K562 (cell line): ENCODE measurements around the gene MLH1. TPM values are rescaled to one million over a fixed set of nuclear protein-coding genes. Genes with fewer than 3 reads are reported as not detected.
A peak's percentile ranks its signal among the peaks of the same experiment; 100 is the strongest.

ENCODE experiments used
- CEBPG ChIP-seq, 3 experiments: fragments of 200-800 bp in 1 of 3; sonication (Bioruptor generic) in 1 of 3; sonication (generic) in 1 of 3; formaldehyde crosslinking in 1 of 3; IDR thresholded peaks in 2 of 3; conservative IDR thresholded peaks in 1 of 3; 2 replicates each; pipeline versions ENCODE4 v1.6.1 to v1.8.0; 2016 to 2022; ENCODE audit warnings: missing compliant biosample characterization in 2 of 3, missing genetic modification characterization in 2 of 3, mild to moderate bottlenecking in 1 of 3, missing genetic modification reagents in 1 of 3
- DDX20 ChIP-seq: fragments of 450-650 bp; IDR thresholded peaks from 2 replicates; pipeline ENCODE4 v1.6.1; 2016; ENCODE audit warnings: missing genetic modification characterization, low read depth, mild to moderate bottlenecking, missing compliant biosample characterization, moderate library complexity
- ETS2 ChIP-seq: IDR thresholded peaks from 2 replicates; pipeline ENCODE4 v1.6.1; 2016; ENCODE audit warnings: borderline replicate concordance, missing genetic modification characterization, mild to moderate bottlenecking, moderate library complexity, missing compliant biosample characterization; ENCODE audit not compliant: poor library complexity, severe bottlenecking
- FOXK1 ChIP-seq: sonication (generic); formaldehyde crosslinking; IDR thresholded peaks from 2 replicates; pipeline ENCODE4 v1.8.0; 2022; ENCODE audit warnings: missing genetic modification reagents, mild to moderate bottlenecking, borderline replicate concordance
- LCOR ChIP-seq: sonication (generic); formaldehyde crosslinking; IDR thresholded peaks from 2 replicates; pipeline ENCODE4 v1.8.0; 2022; ENCODE audit warnings: mild to moderate bottlenecking, missing genetic modification reagents
- MAFK ChIP-seq: IDR thresholded peaks from 2 replicates; pipeline ENCODE4 v1.6.1; 2011; ENCODE audit warnings: low read length, improper control_type of control experiment
- MEF2D ChIP-seq: conservative IDR thresholded peaks from 2 replicates; pipeline ENCODE4 v1.6.1; 2016; ENCODE audit warnings: low read depth, missing genetic modification characterization, missing compliant biosample characterization
- POU5F1 ChIP-seq: fragments of 150-350 bp; IDR thresholded peaks from 2 replicates; pipeline ENCODE4 v1.6.1; 2014; ENCODE audit warnings: borderline replicate concordance, low read length, low read depth, mild to moderate bottlenecking; ENCODE audit not compliant: partially characterized antibody
- PPARD ChIP-seq: fragments of 250-450 bp; sonication (Bioruptor Pico); IDR thresholded peaks from 2 replicates; pipeline ENCODE4 v1.8.0; 2022; ENCODE audit warnings: inconsistent platforms, mild to moderate bottlenecking, moderate library complexity
- SIN3A ChIP-seq, 2 experiments: fragments of 150-350 bp in 1 of 2; IDR thresholded peaks; 2 replicates each; pipeline ENCODE4 v1.6.1; 2011 to 2016; ENCODE audit warnings: borderline replicate concordance in 2 of 2, low read depth in 2 of 2, low read length in 2 of 2, mild to moderate bottlenecking in 2 of 2, moderate library complexity in 2 of 2; ENCODE audit not compliant: control insufficient read depth in 1 of 2
- ZNF584 ChIP-seq: fragments of 200-800 bp; sonication (Bioruptor generic); IDR thresholded peaks from 2 replicates; pipeline ENCODE4 v1.6.1; 2016; ENCODE audit warnings: low read depth, mild to moderate bottlenecking, missing genetic modification characterization, missing compliant biosample characterization
- polyA plus RNA-seq, 8 experiments: library from polyadenylated mRNA; depleted of rRNA in 4 of 8; stranded (reverse) in 5 of 8; unstranded in 3 of 8; fragments of >200 nt; fragmentation: Nextera tagmentation in 2 of 8; fragmentation: Illumina TruSeq in 1 of 8; extraction: Ambion mirVana in 2 of 8; extraction: Trizol in 1 of 8; gene quantifications; 2 replicates each; pipeline versions ENCODE4 v1.2.1 to v1.2.3, GENCODE V29; 2011 to 2014; ENCODE audit warnings: inconsistent platforms in 1 of 8, missing spikeins in 1 of 8
- total RNA-seq, 7 experiments: library from RNA; depleted of rRNA in 6 of 7; stranded (reverse); fragments of >200 nt in 6 of 7; fragmentation: Illumina TruSeq in 2 of 7; extraction: Trizol in 2 of 7; gene quantifications; 2 replicates each; pipeline versions ENCODE4 v1.2.1 to v1.2.3, GENCODE V29; 2011 to 2021; ENCODE audit warnings: low replicate concordance in 1 of 7
- TF ChIP-seq, protein P1 (sequence below): fragments of 450-650 bp; formaldehyde crosslinking; IDR thresholded peaks from 2 replicates; pipeline ENCODE4 v1.4.0; 2020; ENCODE audit warnings: mild to moderate bottlenecking, moderate library complexity
- TF ChIP-seq, protein P2 (sequence below): sonication (generic); formaldehyde crosslinking; IDR thresholded peaks from 2 replicates; pipeline ENCODE4 v1.8.1; 2023; ENCODE audit warnings: mild to moderate bottlenecking, missing genetic modification reagents, moderate library complexity
- TF ChIP-seq, protein P3 (sequence below): sonication (generic); formaldehyde crosslinking; IDR thresholded peaks from 2 replicates; pipeline ENCODE4 v1.8.1; 2022; ENCODE audit warnings: missing genetic modification reagents
- TF ChIP-seq, protein P4 (sequence below): sonication (generic); formaldehyde crosslinking; IDR thresholded peaks from 2 replicates; pipeline ENCODE4 v1.8.0; 2023; ENCODE audit warnings: missing genetic modification reagents, mild to moderate bottlenecking, borderline replicate concordance

The MLH1 gene
- total and polyA plus RNA-seq, 9 of the 15 experiments (the other 6 are each of a cell fraction or from before 2014, with no cell fraction given) = 76.4 to 155 (median 117) TPM

DNA sequence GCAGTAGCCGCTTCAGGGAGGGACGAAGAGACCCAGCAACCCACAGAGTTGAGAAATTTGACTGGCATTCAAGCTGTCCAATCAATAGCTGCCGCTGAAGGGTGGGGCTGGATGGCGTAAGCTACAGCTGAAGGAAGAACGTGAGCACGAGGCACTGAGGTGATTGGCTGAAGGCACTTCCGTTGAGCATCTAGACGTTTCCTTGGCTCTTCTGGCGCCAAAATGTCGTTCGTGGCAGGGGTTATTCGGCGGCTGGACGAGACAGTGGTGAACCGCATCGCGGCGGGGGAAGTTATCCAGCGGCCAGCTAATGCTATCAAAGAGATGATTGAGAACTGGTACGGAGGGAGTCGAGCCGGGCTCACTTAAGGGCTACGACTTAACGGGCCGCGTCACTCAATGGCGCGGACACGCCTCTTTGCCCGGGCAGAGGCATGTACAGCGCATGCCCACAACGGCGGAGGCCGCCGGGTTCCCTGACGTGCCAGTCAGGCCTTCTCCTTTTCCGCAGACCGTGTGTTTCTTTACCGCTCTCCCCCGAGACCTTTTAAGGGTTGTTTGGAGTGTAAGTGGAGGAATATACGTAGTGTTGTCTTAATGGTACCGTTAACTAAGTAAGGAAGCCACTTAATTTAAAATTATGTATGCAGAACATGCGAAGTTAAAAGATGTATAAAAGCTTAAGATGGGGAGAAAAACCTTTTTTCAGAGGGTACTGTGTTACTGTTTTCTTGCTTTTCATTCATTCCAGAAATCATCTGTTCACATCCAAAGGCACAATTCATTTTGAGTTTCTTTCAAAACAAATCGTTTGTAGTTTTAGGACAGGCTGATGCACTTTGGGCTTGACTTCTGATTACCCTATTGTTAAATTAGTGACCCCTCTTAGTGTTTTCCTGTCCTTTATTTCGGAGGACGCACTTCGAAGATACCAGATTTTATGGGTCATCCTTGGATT, at the start of gene MLH1 (continued):
- TF ChIP-seq SIN3A (IDR thresholded peaks at IDR 0.05; ENCODE audit: borderline replicate concordance in 2 of 2, control insufficient read depth in 1 of 2, low read depth in 2 of 2, low read length in 2 of 2) (peak; percentile 46 to 89; a peak in 3 of 4 replicates), FOXK1 (CRISPR knock-in tag) (no peak; the same call in 1 of the 2 replicates), POU5F1 (no peak), PPARD (CRISPR knock-in tag) (no peak), DDX20 (no peak), ZNF584 (CRISPR knock-in tag) (no peak), ETS2 (tag) (no peak), CEBPG (CRISPR knock-in tag; IDR thresholded peaks at IDR 0.05) (peak; percentile 91), CEBPG (tag; conservative IDR thresholded peaks at IDR 0.05 in 1 of 2, IDR thresholded peaks at IDR 0.05 in 1 of 2) (peak; percentile 88 to 91), LCOR (peak; percentile 71), MAFK (no peak), MEF2D (no peak; the same call in 1 of the 2 replicates)
- TF ChIP-seq, protein P1, sequence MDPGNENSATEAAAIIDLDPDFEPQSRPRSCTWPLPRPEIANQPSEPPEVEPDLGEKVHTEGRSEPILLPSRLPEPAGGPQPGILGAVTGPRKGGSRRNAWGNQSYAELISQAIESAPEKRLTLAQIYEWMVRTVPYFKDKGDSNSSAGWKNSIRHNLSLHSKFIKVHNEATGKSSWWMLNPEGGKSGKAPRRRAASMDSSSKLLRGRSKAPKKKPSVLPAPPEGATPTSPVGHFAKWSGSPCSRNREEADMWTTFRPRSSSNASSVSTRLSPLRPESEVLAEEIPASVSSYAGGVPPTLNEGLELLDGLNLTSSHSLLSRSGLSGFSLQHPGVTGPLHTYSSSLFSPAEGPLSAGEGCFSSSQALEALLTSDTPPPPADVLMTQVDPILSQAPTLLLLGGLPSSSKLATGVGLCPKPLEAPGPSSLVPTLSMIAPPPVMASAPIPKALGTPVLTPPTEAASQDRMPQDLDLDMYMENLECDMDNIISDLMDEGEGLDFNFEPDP (CRISPR knock-in tag) = no peak
- TF ChIP-seq, protein P2, sequence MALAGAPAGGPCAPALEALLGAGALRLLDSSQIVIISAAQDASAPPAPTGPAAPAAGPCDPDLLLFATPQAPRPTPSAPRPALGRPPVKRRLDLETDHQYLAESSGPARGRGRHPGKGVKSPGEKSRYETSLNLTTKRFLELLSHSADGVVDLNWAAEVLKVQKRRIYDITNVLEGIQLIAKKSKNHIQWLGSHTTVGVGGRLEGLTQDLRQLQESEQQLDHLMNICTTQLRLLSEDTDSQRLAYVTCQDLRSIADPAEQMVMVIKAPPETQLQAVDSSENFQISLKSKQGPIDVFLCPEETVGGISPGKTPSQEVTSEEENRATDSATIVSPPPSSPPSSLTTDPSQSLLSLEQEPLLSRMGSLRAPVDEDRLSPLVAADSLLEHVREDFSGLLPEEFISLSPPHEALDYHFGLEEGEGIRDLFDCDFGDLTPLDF (CRISPR knock-in tag) = peak; percentile 90
- TF ChIP-seq, protein P3, sequence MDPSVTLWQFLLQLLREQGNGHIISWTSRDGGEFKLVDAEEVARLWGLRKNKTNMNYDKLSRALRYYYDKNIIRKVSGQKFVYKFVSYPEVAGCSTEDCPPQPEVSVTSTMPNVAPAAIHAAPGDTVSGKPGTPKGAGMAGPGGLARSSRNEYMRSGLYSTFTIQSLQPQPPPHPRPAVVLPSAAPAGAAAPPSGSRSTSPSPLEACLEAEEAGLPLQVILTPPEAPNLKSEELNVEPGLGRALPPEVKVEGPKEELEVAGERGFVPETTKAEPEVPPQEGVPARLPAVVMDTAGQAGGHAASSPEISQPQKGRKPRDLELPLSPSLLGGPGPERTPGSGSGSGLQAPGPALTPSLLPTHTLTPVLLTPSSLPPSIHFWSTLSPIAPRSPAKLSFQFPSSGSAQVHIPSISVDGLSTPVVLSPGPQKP (CRISPR knock-in tag) = no peak
- TF ChIP-seq, protein P4, sequence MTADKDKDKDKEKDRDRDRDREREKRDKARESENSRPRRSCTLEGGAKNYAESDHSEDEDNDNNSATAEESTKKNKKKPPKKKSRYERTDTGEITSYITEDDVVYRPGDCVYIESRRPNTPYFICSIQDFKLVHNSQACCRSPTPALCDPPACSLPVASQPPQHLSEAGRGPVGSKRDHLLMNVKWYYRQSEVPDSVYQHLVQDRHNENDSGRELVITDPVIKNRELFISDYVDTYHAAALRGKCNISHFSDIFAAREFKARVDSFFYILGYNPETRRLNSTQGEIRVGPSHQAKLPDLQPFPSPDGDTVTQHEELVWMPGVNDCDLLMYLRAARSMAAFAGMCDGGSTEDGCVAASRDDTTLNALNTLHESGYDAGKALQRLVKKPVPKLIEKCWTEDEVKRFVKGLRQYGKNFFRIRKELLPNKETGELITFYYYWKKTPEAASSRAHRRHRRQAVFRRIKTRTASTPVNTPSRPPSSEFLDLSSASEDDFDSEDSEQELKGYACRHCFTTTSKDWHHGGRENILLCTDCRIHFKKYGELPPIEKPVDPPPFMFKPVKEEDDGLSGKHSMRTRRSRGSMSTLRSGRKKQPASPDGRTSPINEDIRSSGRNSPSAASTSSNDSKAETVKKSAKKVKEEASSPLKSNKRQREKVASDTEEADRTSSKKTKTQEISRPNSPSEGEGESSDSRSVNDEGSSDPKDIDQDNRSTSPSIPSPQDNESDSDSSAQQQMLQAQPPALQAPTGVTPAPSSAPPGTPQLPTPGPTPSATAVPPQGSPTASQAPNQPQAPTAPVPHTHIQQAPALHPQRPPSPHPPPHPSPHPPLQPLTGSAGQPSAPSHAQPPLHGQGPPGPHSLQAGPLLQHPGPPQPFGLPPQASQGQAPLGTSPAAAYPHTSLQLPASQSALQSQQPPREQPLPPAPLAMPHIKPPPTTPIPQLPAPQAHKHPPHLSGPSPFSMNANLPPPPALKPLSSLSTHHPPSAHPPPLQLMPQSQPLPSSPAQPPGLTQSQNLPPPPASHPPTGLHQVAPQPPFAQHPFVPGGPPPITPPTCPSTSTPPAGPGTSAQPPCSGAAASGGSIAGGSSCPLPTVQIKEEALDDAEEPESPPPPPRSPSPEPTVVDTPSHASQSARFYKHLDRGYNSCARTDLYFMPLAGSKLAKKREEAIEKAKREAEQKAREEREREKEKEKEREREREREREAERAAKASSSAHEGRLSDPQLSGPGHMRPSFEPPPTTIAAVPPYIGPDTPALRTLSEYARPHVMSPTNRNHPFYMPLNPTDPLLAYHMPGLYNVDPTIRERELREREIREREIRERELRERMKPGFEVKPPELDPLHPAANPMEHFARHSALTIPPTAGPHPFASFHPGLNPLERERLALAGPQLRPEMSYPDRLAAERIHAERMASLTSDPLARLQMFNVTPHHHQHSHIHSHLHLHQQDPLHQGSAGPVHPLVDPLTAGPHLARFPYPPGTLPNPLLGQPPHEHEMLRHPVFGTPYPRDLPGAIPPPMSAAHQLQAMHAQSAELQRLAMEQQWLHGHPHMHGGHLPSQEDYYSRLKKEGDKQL (CRISPR knock-in tag) = no peak
